Epidermal melanocyte (primary cell): ENCODE results near the gene UNC13A.
A peak's percentile ranks its signal among the peaks of the same experiment; 100 is the strongest.

Experiments used
- DNase-seq: peaks from one replicate; pipeline ENCODE4 v3.0.0; 2011; ENCODE audit warnings: low spot score; ENCODE audit not compliant: insufficient read length

The UNC13A gene

GRCh38 chr19:17706750-17707181 lies 18.6 kb upstream of the UNC13A start:
- no peak for DNase-seq

GRCh38 chr19:17703824-17704463 lies 15.8 kb upstream of the UNC13A start:
- DNase-seq, result no peak

- DNase-seq, result no peak
These were observed 7.0 kb upstream of the UNC13A start for GRCh38 chr19:17695198-17695597.

- no peak for DNase-seq
These were observed 4.4 kb upstream of the UNC13A start for GRCh38 chr19:17692566-17692965.

- DNase-seq, result no peak
These were observed 870 bp upstream of the UNC13A start for GRCh38 chr19:17688853-17689595.

- no peak for DNase-seq
These were observed 855 bp downstream of the UNC13A start for GRCh38 chr19:17687141-17687856.

GRCh38 chr19:17686592-17687024 lies 1.5 kb downstream of the UNC13A start:
- no peak for DNase-seq

- DNase-seq, result no peak
These were observed 2.1 kb downstream of the UNC13A start for GRCh38 chr19:17686023-17686521.

GRCh38 chr19:17685451-17686022 lies 2.6 kb downstream of the UNC13A start:
- no peak for DNase-seq

- no peak for DNase-seq
These were observed 3.9 kb downstream of the UNC13A start for GRCh38 chr19:17684256-17684655.

- no peak for DNase-seq
These were observed 5.1 kb downstream of the UNC13A start for GRCh38 chr19:17683078-17683477.

- no peak for DNase-seq
These were observed 5.9 kb downstream of the UNC13A start for GRCh38 chr19:17682273-17682672.

- DNase-seq, result no peak
These were observed 6.5 kb downstream of the UNC13A start for GRCh38 chr19:17681505-17682125.

- peak; percentile 53 for DNase-seq
These were observed 7.9 kb downstream of the UNC13A start for GRCh38 chr19:17680230-17680722.

GRCh38 chr19:17679526-17680229 lies 8.5 kb downstream of the UNC13A start:
- DNase-seq, result no peak

- DNase-seq, result no peak
These were observed 9.3 kb downstream of the UNC13A start for GRCh38 chr19:17678836-17679235.

- no peak for DNase-seq
These were observed 11.2 kb downstream of the UNC13A start for GRCh38 chr19:17677002-17677401.

- DNase-seq, result no peak
These were observed 11.9 kb downstream of the UNC13A start for GRCh38 chr19:17676295-17676694.

- no peak for DNase-seq
These were observed 14.0 kb downstream of the UNC13A start for GRCh38 chr19:17673937-17674799.

- DNase-seq, result no peak
These were observed 16.2 kb downstream of the UNC13A start for GRCh38 chr19:17671906-17672305.
